ENCODE data around the gene JCHAIN. TPM values are rescaled to one million over a fixed set of nuclear protein-coding genes. Genes with fewer than 3 reads are reported as not detected.
"Not testable (repeated sequence)": the region's sequence is repeated elsewhere in the genome, so short reads cannot be mapped to it uniquely, and the experiment has no call there.

The JCHAIN gene
- total RNA-seq, 2 experiments from 2014 or later = not detected

DNA sequence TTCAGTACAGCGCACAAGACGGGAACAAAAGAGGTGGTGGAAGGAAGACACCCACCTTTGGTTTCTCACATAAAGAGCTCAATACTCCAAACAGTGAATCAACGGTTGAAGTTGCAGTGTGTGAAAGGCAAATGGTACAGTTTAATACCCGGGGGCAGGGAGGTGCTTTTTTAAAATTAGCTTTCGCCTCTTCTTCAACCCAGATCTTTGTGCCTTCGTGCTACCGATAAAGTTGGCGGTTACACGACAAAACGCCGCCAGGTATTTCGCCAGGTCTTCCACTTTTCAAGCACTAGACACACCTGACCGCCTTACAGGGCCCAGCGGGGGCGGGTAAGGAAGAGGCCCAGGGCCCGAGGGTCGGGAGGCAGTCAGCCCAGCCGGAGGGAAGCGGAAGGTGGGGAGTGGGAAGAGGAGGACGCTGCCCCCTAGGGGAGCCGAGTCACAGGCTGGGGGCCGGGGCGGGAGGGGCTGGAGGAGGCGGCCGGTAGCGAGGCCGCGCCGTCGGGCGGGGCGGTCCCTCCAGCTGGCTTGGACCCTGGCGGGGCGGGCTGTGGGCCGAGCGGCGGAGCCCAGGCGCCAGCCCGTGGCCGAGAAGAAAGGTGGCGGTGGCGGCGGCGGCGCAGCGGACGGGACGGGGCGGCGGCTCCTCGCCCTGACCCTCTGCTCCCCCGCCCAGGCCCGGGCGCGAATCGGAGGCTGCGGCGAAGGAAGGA lies 38.1 kb upstream of the JCHAIN start:
- CTCF ChIA-PET = interaction anchor here (0.6 to 7.7 kb wide), 13 partner anchors 14 to 252 kb away, joined by 3 to 79 read pairs (median 4); partner anchors contain the start of gene UTP3
- no peaks in the 10 kb centered on the region for H3K9me3 Mint-ChIP-seq
- peak; percentile 54 for ATAC-seq
- peak overlapping the region; percentile 92 for H3K27ac Mint-ChIP-seq
- TF ChIP-seq, protein P1, sequence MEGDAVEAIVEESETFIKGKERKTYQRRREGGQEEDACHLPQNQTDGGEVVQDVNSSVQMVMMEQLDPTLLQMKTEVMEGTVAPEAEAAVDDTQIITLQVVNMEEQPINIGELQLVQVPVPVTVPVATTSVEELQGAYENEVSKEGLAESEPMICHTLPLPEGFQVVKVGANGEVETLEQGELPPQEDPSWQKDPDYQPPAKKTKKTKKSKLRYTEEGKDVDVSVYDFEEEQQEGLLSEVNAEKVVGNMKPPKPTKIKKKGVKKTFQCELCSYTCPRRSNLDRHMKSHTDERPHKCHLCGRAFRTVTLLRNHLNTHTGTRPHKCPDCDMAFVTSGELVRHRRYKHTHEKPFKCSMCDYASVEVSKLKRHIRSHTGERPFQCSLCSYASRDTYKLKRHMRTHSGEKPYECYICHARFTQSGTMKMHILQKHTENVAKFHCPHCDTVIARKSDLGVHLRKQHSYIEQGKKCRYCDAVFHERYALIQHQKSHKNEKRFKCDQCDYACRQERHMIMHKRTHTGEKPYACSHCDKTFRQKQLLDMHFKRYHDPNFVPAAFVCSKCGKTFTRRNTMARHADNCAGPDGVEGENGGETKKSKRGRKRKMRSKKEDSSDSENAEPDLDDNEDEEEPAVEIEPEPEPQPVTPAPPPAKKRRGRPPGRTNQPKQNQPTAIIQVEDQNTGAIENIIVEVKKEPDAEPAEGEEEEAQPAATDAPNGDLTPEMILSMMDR (IDR thresholded peaks at IDR 0.05) = no peak
- H3K4me1 Mint-ChIP-seq (ENCODE audit: low read depth) = peaks cover 21% of the 10 kb centered on the region
- POLR2A ChIA-PET = interaction anchor here (0.7 to 4.9 kb wide), 9 partner anchors 9 to 135 kb away, joined by 3 to 40 read pairs (median 4); partner anchors contain the start of genes GRSF1, RUFY3 and UTP3
- no peaks in the 10 kb centered on the region for H3K36me3 Mint-ChIP-seq (ENCODE audit: low read depth)
- intact Hi-C loops (cut with micrococcal nuclease) = loop anchor here (2.0 kb wide), 1 partner anchor 16 kb away; the partner anchor contains the start of gene UTP3
- no peaks in the 10 kb centered on the region for H3K27me3 Mint-ChIP-seq
- H3K4me3 Mint-ChIP-seq = peak overlapping the region; percentile 85
- DNase-seq = peak; percentile 69

DNA sequence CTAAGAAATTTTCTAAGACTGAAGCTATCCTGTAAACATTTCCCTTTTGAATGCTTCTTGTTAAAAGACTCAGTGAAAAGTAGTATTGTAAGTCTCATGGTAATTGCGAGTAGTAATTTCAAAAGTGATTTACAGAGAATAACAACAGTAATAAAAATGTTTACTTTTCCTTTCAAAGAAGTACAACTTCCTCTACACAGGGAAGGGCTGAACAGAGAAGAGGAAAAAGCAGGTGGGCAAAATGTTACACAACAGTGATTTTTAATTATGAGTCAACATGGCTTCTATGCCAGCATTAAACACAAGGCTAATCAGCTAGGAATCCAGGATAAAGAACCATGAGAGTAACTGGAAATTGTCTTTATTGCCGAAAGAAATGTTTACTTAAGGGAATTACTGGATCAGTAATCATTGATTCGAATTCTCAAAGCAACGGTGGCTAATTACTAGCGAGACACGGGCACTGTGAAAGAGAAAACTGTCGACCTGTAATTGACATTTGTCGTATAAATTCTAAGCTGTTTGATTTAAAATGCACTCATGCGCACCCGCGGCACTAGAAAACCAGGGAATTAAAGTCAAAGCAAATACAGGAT lies 37.4 kb upstream of the JCHAIN start:
- Mint-ChIP-seq H3K9me3 (no peaks in the 10 kb centered on the region), H3K36me3 (ENCODE audit: low read depth) (no peaks in the 10 kb centered on the region), H3K4me1 (ENCODE audit: low read depth) (peaks cover 17% of the 10 kb centered on the region), H3K27ac (peak overlapping the region; percentile 92), H3K4me3 (peak overlapping the region; percentile 85), H3K27me3 (no peaks in the 10 kb centered on the region)
- ATAC-seq = no peak
- TF ChIP-seq, protein P1 (IDR thresholded peaks at IDR 0.05) = no peak
- CTCF ChIA-PET = interaction anchor here (0.6 to 7.7 kb wide), 13 partner anchors 13 to 253 kb away, joined by 3 to 79 read pairs (median 4); partner anchors contain the start of gene UTP3
- DNase-seq = no peak
- POLR2A ChIA-PET = interaction anchor here (0.8 to 4.9 kb wide), 7 partner anchors 9 to 107 kb away, joined by 3 to 40 read pairs (median 4); partner anchors contain the start of genes RUFY3 and UTP3
- intact Hi-C loops (cut with micrococcal nuclease) = loop anchor here (2.0 kb wide), 1 partner anchor 15 kb away; the partner anchor contains the start of gene UTP3

DNA sequence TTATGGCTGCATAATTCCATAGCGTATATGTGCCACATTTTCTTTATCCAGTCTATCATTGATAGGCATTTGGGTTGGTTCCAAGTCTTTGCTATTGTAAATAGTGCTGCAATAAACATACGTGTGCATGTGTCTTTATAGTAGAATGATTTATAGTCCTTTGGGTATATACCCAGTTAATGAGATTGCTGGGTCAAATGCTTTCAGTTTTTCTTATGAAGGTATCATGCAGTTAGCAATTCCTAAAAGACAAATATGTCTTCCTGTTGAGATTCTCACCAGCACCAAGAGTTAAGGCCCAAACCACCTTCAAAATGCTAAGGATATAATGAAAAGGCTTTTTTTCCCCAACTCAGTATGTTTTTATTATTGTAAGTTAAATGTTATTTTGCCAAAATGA lies 36.3 kb upstream of the JCHAIN start:
- intact Hi-C loops (cut with micrococcal nuclease) = not testable (repeated sequence)

DNA sequence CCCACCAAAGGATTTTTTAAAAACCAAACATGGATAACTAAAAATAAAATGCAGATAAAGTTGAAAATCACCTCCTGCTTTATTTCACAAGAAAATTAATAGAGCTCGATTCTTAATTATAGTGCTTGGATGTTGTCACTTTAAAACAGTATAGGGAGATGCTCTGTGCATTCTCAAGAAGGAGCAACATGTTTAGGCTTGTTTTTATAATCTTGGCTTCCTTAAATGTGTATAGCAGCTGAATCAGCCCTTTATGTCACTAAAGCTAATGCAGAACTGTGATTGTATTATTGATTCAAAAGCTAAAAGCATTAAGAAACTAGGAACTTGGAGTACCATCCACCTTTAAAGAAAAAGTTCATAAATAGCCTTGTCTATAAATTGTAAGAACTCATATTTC lies 35.0 kb upstream of the JCHAIN start:
- TF ChIP-seq, protein P1 (IDR thresholded peaks at IDR 0.05) = no peak
- no peak for ATAC-seq
- Mint-ChIP-seq H3K27me3 (no peaks in the 10 kb centered on the region), H3K4me3 (no peak overlapping the region), H3K4me1 (ENCODE audit: low read depth) (peaks cover 12% of the 10 kb centered on the region), H3K36me3 (ENCODE audit: low read depth) (no peaks in the 10 kb centered on the region), H3K27ac (no peak overlapping the region), H3K9me3 (no peaks in the 10 kb centered on the region)
- POLR2A ChIA-PET = interaction anchor here (1.1 to 1.4 kb wide), 2 partner anchors 12 to 138 kb away, joined by 3 read pairs; no protein-coding TSS in a partner anchor
- CTCF ChIA-PET = interaction anchor here (1.6 to 7.7 kb wide), 2 partner anchors 11 to 49 kb away, joined by 6 to 79 read pairs; partner anchors contain the start of gene UTP3
- intact Hi-C loops (cut with micrococcal nuclease) = no loop called here
- no peak for DNase-seq

More for the DNA sequence above, 36.3 kb upstream of the JCHAIN start:
- POLR2A ChIA-PET = interaction anchor here (4.9 kb wide), 1 partner anchor 14 kb away, joined by 40 read pairs; the partner anchor contains the start of gene UTP3
- not testable (repeated sequence) for DNase-seq; H3K36me3 Mint-ChIP-seq (ENCODE audit: low read depth); H3K27me3 Mint-ChIP-seq; H3K27ac Mint-ChIP-seq; H3K4me3 Mint-ChIP-seq; H3K9me3 Mint-ChIP-seq; ATAC-seq
- H3K4me1 Mint-ChIP-seq (ENCODE audit: low read depth) = peaks cover 17% of the 10 kb centered on the region
- CTCF ChIA-PET = interaction anchor here (2.0 to 7.7 kb wide), 2 partner anchors 12 to 50 kb away, joined by 6 to 79 read pairs; partner anchors contain the start of gene UTP3

DNA sequence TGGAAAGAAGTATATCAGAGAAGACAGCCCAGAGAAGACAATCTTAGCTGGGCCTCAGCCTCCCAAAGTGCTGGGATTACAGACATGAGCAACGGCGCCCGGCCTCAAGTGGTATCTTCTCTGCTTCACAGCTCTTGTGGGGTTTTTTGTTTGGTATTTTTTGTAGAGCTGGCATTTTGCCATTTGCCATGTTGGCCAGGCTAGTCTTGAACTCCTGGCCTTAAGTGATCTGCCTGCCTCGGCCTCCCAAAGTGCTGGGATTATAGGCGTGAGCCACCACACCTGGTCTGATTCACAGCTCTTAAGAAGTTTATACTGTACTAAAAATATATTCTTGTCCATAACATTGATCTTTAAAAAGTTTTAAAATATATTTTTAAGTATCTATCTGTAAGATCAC lies 34.4 kb upstream of the JCHAIN start:
- H3K9me3 Mint-ChIP-seq = no peaks in the 10 kb centered on the region
- peaks cover 9% of the 10 kb centered on the region for H3K4me1 Mint-ChIP-seq (ENCODE audit: low read depth)
- TF ChIP-seq, protein P1 (IDR thresholded peaks at IDR 0.05) = no peak
- H3K4me3 Mint-ChIP-seq = no peak overlapping the region
- CTCF ChIA-PET = interaction anchor here (1.0 to 7.7 kb wide), 3 partner anchors 10 to 49 kb away, joined by 3 to 79 read pairs (median 6); partner anchors contain the start of gene UTP3
- no peaks in the 10 kb centered on the region for H3K36me3 Mint-ChIP-seq (ENCODE audit: low read depth)
- no peaks in the 10 kb centered on the region for H3K27me3 Mint-ChIP-seq
- ATAC-seq (no peak), DNase-seq (no peak)
- no peak overlapping the region for H3K27ac Mint-ChIP-seq
- intact Hi-C loops (cut with micrococcal nuclease) = no loop called here
- POLR2A ChIA-PET = interaction anchor here (0.6 to 1.4 kb wide), 3 partner anchors 9 to 138 kb away, joined by 3 read pairs; no protein-coding TSS in a partner anchor

DNA sequence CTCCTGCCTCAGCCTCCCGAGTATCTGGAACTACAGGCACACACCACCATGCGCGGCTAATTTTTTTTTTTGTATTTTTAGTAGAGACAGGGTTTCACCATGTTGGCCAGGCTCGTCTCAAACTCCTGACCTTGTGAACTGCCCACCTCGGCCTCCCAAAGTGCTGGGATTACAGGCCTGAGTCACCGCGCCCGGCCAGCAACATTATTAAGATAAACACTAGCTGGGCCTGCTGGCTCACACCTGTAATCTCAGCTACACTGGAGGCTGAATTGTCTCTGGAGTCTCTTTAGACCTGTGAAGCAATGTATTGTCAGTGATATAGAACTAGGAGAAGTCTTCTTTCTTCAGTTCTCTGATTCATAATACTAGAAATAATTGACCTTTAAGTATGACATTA lies 32.1 kb upstream of the JCHAIN start:
- H3K4me1 Mint-ChIP-seq (ENCODE audit: low read depth); ATAC-seq; H3K9me3 Mint-ChIP-seq; H3K27ac Mint-ChIP-seq; DNase-seq; H3K27me3 Mint-ChIP-seq; H3K4me3 Mint-ChIP-seq; POLR2A ChIA-PET; intact Hi-C loops (cut with micrococcal nuclease); H3K36me3 Mint-ChIP-seq (ENCODE audit: low read depth): not testable (repeated sequence)
- CTCF ChIA-PET = interaction anchor here (1.2 kb wide), 1 partner anchor 9 kb away, joined by 3 read pairs; no protein-coding TSS in a partner anchor

DNA sequence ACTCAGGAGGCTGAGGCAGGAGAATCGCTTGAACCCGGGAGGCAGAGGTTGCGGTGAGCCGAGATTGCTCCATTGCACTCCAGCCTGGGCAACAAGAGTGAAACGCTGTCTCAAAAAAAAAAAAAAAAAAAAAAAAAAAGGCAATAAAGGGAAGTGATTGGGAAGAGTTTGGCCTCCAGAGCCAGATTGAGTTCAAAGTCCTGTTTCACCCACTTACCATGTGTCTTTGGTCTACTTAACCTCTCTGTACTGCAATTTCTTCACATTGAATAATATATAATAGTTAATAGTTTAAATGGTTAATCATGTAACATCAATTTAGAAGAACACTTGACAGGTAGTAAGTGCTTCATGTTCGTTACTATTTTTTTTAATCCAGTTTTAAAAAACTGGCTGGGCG lies 28.3 kb upstream of the JCHAIN start:
- H3K4me3 Mint-ChIP-seq; H3K27ac Mint-ChIP-seq; ATAC-seq; H3K27me3 Mint-ChIP-seq; intact Hi-C loops (cut with micrococcal nuclease); DNase-seq; H3K9me3 Mint-ChIP-seq; CTCF ChIA-PET: not testable (repeated sequence)
- Mint-ChIP-seq H3K4me1 (ENCODE audit: low read depth) (peaks cover 24% of the 10 kb centered on the region), H3K36me3 (ENCODE audit: low read depth) (peaks cover 23% of the 10 kb centered on the region)
- POLR2A ChIA-PET = interaction anchor here (1.1 kb wide), 1 partner anchor 10 kb away, joined by 3 read pairs; no protein-coding TSS in a partner anchor
